GM08714 (cell line): ENCODE results near the gene TSTD1.

Experiments
- H3K4me3 ChIP-seq: fragments of 200-500 bp; sonication (Bioruptor generic); 2 replicates; pipeline ENCODE4 v1.5.1; 2014; ENCODE audit warnings: mild to moderate bottlenecking, low read length, inconsistent platforms
- ZNF274 ChIP-seq: IDR thresholded peaks from 2 replicates; pipeline ENCODE4 v1.6.1; 2012; ENCODE audit warnings: mild to moderate bottlenecking, low read depth, low read length

TSTD1 gene, protein sequence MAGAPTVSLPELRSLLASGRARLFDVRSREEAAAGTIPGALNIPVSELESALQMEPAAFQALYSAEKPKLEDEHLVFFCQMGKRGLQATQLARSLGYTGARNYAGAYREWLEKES

DNA sequence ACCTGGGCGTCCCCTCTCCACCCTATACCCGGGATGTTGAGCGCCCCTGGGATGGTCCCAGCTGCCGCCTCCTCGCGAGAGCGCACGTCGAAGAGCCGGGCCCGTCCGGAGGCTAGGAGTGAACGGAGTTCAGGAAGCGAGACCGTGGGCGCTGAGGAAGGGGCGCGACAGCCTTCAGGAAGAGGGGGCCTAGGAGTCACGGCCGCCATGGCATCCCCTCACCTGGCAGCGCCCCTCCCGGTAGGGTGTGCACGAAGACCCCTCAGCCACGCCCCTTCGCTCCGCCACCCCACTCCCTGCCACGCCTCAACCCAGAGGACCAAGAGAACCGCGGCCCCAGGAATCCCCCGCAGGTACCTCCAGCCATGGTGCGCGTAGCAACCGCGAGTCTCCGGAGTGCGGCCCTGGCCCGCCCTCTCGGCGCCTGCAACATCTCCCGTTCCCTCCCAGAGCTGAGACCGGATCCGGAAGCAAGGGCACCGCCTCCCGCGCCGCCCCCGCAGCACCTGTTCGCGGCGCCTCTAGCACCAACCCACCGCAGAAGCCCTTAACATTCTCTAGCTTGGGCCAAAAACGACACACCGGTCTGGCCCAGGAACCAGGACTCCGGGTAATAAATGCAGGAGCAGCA is at the start of gene TSTD1:
TSTD1 (minus strand) TSS at position 442 of the 631 bp plus-strand sequence; CDS start at position 367, 75 bp downstream.
- no peak for TF ChIP-seq ZNF274
- peak within 1 kb of the TSS; percentile 74 for H3K4me3 ChIP-seq

DNA sequence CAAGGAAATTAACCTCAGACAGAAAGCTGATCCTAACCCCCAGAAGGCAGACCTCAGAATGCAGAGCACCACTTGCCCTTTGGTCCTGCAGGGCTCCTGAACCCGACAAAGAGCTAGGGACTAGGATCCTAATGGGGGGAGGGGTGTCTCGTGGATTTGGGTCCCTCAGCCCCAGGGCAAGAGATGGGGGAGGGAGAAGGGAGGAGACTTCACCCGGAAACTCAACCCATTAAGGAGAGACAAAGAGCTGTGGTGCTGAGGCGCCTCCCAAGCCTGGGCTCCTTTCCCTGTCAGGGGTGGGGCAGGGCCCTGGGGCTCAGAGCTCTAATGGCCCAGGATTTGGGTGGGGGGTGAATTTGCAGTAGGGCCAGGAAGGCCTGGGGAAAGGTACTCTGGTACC is 47.7 kb upstream of the TSTD1 start:
- no peak overlapping the region for H3K4me3 ChIP-seq
- TF ChIP-seq ZNF274, result no peak

DNA sequence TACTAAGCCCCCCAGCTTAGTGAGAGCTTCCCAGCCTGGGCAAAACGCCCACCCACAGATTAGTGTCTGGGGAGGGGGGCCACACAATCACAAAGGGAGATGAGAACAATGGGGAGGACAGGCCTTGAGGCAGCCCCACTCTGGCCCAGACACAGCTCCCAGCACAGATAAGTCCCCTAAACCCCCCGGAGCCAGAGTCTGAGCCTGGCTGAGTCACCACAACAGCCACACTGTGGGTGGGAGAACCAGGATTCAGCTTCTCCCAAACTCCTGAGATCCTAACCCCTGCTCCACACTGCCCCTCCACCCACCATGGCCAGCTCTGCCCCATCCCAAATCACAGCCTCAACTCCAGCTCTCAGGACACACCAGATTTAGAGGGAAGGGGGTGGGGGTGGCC is 46.4 kb upstream of the TSTD1 start:
- TF ChIP-seq ZNF274, result no peak
- no peak overlapping the region for H3K4me3 ChIP-seq

DNA sequence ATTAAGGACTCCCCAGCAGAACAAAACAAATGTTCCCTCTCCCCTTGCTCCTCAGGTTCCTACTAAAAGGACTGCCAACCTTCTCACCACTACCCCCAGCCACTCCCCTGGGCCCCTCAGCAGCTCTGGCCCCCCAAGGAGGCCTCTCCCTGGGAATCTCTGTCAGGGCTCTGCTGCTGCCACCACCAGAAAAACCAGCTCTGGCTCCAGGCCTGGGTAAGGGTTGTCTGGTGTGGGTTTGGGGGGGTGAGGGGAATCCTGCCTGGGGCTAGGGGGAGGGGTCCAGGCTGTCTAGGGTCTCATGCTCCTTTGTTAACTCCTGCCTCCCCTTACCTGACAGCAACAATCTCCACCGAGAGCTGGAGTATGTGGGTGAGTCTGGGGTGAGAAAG is 45.8 kb upstream of the TSTD1 start:
- no peak for TF ChIP-seq ZNF274

DNA sequence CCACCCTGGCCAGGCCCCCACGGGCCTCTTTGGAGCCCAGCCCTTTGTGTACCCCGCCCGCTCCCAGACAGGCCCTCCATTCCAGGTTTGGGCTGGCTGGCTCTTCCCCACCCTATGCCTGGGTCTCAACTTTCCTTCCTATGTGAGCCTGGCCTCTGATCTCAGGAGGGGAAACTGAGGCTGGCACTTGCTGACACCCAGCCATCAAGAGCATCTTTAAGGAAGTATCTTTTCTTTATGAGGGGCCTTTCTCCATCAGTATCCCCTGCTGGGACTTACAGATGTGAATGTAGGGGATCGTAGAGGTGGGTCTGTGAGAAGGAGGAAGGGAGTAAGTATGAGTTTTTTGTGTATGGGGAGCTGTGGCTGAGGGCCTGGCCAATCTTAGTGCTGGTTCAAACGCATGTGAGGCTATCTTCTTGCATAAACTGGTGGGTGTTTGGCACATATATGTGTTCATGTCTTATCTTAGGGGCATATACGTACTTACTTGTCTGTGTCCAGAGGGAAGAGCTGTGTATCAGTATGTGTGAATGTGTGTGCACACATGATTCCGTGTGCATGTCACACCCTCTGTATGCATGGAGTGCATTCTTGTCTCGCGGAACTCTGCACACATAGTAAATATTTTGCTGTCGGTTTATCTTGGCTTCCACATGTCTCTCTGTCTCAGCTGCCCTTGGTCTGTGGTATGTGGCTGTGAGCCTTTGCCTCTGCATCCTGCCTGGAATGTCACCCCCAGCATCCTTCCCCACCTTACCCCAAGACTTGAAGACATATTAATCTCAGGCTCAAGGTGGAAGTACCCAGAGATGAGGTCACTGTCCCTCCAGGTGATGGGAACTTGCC is 45.2 kb upstream of the TSTD1 start:
- H3K4me3 ChIP-seq, result no peak overlapping the region
- no peak for TF ChIP-seq ZNF274

More for the DNA sequence above, 45.8 kb upstream of the TSTD1 start:
- no peak overlapping the region for H3K4me3 ChIP-seq

DNA sequence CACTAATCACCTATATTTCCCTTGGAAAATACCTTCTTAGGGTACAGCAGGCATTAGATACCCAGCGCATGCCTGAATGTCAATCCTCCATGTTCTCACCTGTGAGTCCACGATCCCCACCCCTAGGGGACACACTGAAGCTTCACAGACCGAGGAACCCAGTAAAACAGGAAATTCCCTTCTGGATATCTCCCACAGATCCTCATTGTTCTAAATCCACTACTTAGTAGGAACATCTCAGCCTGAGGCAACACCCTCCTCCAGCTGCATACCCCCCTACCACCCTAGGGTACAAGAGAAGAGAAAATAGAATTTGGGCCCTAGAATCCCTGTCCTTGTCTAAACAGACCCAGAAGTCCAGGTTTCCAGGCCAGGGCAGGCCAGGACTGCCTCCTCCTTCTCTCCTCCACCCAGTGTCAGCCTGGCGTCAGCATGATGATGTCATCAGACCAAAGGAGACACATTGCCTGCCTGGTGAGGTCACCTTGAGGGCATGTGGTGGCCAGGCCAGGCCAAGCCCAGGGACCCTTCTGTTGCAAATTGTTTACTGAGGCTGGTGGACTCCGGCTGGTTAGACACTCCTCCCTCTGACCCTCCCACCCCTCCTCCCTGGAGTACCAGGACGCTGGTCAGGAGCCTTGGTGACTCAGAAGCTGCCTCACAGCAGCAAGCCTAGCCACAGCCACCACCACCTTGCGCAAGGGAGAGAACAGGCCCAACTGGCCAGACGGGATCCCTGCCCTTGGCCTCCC is 44.4 kb upstream of the TSTD1 start:
- TF ChIP-seq ZNF274, result no peak
- no peak overlapping the region for H3K4me3 ChIP-seq

DNA sequence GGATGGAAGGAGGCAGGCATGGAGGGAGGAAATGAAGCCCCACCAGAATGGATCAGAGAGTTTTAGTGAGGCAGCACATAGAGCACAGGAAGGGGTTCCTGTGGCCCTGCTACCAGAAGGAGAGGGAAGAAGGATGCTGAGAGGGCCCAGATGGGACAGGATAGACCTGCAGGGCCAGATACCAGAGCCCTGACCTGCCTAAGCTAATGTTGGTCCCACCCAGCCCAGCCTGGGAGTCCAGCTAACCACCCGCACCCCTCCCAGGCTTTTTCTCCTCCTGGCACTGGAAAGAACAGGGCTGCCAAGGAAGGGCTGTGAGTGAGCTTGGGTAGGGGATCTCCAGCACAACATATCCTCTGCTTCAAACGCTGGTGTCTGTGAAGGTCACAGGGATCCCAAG is 43.7 kb upstream of the TSTD1 start:
- no peak for TF ChIP-seq ZNF274

DNA sequence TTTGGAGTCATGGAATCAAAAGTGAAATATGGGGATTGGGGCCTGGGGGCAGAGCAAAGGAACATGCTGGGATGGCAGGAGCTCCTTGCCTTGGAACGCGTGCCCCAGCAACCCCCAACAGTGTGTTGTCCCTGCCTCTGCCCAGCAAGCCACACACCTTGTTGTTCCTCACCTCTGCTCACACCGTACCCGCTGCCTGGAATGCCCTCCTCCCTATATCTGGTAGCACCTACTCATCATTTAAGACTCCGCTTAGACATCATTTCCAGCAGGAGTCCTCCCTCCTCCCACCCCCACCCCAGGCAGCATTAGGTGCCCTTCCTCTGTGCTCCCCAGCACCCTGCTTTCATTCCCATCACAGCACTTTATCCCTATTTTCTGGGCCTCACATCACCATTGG is 42.8 kb upstream of the TSTD1 start:
- no peak for TF ChIP-seq ZNF274
- H3K4me3 ChIP-seq, result no peak overlapping the region

More for the DNA sequence above, 43.7 kb upstream of the TSTD1 start:
- no peak overlapping the region for H3K4me3 ChIP-seq

DNA sequence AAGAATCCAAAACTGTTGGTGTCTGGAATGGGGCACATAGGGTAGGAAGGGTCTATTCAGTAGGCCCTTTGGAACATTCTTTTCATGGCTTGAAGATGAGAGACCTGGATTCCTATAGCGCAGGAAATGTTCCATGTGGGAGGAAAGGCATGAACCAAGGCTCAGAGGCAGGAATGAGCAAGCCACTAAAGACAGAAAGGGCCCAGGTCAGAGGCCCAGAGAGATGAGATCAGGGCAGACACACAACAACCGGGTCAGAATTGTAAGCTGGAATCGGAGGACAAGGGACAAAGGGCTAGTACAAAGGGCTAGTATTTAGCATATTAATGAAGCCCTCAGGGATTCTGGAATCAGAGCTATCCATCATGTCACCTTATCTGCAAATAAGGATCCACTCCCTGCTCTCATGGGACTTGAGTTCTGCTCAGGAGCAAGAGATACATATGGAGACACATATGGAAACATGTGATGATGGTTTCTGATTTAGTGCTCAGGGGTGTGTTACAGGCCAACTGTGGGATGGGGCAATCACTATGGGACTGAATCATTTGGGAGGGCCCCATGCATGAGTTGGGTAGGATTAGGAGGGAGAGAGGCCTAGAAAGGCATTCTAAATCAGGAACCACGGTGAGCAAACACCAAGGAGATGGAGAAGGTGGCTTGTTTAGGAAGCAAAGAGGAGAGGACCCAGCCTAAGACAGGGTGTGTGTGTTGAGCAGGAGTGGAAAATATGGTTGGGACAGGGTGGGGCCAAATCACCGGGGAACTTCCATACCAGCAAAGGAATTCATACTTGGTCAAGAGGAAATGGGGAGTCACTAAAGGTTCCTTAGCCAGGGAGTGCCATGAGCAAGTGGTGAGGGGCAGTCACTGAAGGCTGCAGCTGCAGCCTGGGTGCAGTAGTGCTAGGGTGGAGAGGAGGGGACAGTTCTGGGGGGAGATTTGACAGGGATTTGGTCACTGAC is 42.0 kb upstream of the TSTD1 start:
- TF ChIP-seq ZNF274, result no peak
- no peak overlapping the region for H3K4me3 ChIP-seq

DNA sequence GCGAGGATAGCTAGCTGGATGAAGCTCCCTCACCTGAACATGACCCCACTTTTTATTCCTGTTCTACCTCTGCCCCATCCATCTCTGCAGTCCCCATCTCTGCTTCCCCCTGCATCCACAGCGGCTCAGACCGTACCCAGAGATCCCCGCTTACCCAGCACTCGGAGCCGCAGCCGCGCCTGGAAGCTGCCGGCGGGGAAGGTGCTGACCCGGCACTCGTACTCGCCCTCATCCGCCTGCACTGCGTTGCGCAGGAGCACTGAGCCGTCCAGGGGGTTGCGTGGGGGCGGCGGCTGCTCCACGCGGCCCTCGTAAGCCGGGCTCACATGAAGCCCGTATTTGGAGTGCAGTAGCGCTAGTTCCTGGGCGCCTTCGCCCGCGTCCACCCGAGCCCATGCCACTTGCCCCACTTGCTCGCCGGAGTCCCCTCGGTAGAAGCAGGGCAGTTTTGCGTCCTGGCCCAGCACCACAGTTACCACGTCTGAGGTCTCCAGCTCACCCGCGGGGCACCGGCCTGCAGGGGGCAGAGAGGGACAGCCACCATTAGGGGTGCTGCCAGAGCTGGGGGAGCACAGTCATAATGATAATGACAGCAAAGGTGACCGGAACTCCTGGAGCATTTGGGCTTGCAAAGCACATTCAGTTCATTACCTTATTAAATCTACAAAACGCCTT is 40.8 kb upstream of the TSTD1 start:
- TF ChIP-seq ZNF274, result no peak
- no peak overlapping the region for H3K4me3 ChIP-seq

DNA sequence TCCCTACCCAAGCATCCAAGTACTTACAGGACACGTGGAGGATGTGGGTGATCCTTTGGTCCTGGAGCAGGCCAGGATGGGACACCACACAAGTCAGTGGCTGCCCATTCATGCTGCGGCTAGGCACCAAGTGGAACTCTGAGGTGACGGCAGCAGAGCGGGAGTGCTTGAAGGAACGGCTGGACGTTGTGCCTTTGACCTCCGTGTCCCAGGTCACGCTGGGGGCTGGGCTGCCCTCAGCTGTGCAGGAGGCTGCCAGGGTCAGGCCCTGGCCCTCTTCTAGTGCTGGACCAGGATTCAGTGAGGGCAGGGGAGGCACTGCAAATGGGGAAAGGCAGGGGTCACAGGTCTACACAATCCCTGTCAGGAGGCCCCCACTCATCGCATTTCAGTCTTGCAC is 38.7 kb upstream of the TSTD1 start:
- no peak overlapping the region for H3K4me3 ChIP-seq
- TF ChIP-seq ZNF274, result no peak

DNA sequence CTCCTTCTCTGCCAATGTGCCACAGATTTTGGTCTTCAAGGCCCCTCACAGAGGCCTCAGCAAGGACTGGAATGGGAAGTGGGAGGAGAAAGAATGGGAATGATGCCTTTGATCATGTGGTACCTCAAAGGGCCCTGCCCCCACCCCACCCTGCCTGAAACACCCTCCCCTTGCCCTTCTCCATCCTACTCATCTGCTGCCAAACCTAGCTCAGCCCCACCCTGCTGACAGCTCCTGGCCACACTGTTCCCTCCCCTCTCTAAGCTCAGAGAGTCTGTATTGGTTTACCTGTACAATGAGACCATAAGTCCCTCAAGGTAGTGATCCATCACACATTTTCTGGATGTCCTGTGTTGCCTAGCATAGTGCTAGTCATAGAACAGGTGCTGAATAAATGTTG is 37.6 kb upstream of the TSTD1 start:
- TF ChIP-seq ZNF274, result no peak
- no peak overlapping the region for H3K4me3 ChIP-seq
